ENCODE measurements around the gene TTC1.

The TTC1 gene

DNA sequence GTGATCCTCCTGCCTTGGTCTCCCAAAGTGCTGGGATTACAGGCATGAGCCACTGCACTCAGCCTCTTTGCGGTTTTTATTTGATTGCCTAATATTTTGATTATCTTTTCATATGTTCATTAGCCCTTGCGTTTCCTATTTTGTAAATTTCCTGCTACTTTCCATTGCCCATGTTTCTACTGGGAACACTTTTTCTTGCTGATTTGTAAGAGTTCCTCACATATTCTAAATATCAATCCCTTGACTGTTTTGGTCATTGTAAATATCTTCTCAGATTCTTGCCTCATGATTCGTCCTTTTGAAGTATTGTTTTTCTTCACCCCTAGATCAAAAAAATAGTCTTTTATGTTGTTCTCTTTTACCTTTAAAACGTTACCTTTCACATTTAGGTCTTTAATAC, 37.9 kb upstream of the TTC1 start:
- no peak for ATAC-seq
- TF ChIP-seq, protein P1, sequence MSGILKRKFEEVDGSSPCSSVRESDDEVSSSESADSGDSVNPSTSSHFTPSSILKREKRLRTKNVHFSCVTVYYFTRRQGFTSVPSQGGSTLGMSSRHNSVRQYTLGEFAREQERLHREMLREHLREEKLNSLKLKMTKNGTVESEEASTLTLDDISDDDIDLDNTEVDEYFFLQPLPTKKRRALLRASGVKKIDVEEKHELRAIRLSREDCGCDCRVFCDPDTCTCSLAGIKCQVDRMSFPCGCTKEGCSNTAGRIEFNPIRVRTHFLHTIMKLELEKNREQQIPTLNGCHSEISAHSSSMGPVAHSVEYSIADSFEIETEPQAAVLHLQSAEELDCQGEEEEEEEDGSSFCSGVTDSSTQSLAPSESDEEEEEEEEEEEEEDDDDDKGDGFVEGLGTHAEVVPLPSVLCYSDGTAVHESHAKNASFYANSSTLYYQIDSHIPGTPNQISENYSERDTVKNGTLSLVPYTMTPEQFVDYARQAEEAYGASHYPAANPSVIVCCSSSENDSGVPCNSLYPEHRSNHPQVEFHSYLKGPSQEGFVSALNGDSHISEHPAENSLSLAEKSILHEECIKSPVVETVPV (CRISPR knock-in tag; IDR thresholded peaks at IDR 0.05) = no peak
- TF ChIP-seq BACH2 (CRISPR knock-in tag; IDR thresholded peaks at IDR 0.05; ENCODE audit: borderline replicate concordance) (no peak), ZNF70 (CRISPR knock-in tag; IDR thresholded peaks at IDR 0.05) (no peak), TOX (CRISPR knock-in tag; IDR thresholded peaks at IDR 0.05; ENCODE audit: borderline replicate concordance) (no peak), ARNTL (CRISPR knock-in tag; IDR thresholded peaks at IDR 0.05; ENCODE audit: borderline replicate concordance, low read depth) (no peak), ISL1 (CRISPR knock-in tag; IDR thresholded peaks at IDR 0.05) (no peak), ZFP30 (CRISPR knock-in tag; IDR thresholded peaks at IDR 0.05) (no peak), ZFP3 (CRISPR knock-in tag; IDR thresholded peaks at IDR 0.05) (no peak), ESRRG (CRISPR knock-in tag; IDR thresholded peaks at IDR 0.05) (no peak), CSDC2 (CRISPR knock-in tag; IDR thresholded peaks at IDR 0.05) (no peak), SNAI2 (CRISPR knock-in tag; IDR thresholded peaks at IDR 0.05) (no peak), ZC3H10 (CRISPR knock-in tag; IDR thresholded peaks at IDR 0.05) (no peak), ZNF8 (CRISPR knock-in tag; IDR thresholded peaks at IDR 0.05) (no peak), OSR1 (CRISPR knock-in tag; IDR thresholded peaks at IDR 0.05) (no peak), ZNF565 (CRISPR knock-in tag; conservative IDR thresholded peaks at IDR 0.05; ENCODE audit: low read depth) (no peak), RARB (CRISPR knock-in tag; IDR thresholded peaks at IDR 0.05) (no peak)
- TF ChIP-seq, protein P2, sequence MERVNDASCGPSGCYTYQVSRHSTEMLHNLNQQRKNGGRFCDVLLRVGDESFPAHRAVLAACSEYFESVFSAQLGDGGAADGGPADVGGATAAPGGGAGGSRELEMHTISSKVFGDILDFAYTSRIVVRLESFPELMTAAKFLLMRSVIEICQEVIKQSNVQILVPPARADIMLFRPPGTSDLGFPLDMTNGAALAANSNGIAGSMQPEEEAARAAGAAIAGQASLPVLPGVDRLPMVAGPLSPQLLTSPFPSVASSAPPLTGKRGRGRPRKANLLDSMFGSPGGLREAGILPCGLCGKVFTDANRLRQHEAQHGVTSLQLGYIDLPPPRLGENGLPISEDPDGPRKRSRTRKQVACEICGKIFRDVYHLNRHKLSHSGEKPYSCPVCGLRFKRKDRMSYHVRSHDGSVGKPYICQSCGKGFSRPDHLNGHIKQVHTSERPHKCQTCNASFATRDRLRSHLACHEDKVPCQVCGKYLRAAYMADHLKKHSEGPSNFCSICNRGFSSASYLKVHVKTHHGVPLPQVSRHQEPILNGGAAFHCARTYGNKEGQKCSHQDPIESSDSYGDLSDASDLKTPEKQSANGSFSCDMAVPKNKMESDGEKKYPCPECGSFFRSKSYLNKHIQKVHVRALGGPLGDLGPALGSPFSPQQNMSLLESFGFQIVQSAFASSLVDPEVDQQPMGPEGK (CRISPR knock-in tag; IDR thresholded peaks at IDR 0.05; ENCODE audit: borderline replicate concordance) = no peak
- TF ChIP-seq, protein P3, sequence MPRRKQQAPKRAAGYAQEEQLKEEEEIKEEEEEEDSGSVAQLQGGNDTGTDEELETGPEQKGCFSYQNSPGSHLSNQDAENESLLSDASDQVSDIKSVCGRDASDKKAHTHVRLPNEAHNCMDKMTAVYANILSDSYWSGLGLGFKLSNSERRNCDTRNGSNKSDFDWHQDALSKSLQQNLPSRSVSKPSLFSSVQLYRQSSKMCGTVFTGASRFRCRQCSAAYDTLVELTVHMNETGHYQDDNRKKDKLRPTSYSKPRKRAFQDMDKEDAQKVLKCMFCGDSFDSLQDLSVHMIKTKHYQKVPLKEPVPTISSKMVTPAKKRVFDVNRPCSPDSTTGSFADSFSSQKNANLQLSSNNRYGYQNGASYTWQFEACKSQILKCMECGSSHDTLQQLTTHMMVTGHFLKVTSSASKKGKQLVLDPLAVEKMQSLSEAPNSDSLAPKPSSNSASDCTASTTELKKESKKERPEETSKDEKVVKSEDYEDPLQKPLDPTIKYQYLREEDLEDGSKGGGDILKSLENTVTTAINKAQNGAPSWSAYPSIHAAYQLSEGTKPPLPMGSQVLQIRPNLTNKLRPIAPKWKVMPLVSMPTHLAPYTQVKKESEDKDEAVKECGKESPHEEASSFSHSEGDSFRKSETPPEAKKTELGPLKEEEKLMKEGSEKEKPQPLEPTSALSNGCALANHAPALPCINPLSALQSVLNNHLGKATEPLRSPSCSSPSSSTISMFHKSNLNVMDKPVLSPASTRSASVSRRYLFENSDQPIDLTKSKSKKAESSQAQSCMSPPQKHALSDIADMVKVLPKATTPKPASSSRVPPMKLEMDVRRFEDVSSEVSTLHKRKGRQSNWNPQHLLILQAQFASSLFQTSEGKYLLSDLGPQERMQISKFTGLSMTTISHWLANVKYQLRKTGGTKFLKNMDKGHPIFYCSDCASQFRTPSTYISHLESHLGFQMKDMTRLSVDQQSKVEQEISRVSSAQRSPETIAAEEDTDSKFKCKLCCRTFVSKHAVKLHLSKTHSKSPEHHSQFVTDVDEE (CRISPR knock-in tag; IDR thresholded peaks at IDR 0.05) = no peak
- TF ChIP-seq, protein P4, sequence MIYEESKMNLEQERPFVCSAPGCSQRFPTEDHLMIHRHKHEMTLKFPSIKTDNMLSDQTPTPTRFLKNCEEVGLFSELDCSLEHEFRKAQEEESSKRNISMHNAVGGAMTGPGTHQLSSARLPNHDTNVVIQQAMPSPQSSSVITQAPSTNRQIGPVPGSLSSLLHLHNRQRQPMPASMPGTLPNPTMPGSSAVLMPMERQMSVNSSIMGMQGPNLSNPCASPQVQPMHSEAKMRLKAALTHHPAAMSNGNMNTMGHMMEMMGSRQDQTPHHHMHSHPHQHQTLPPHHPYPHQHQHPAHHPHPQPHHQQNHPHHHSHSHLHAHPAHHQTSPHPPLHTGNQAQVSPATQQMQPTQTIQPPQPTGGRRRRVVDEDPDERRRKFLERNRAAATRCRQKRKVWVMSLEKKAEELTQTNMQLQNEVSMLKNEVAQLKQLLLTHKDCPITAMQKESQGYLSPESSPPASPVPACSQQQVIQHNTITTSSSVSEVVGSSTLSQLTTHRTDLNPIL (CRISPR knock-in tag; IDR thresholded peaks at IDR 0.05; ENCODE audit: low read depth) = no peak

DNA sequence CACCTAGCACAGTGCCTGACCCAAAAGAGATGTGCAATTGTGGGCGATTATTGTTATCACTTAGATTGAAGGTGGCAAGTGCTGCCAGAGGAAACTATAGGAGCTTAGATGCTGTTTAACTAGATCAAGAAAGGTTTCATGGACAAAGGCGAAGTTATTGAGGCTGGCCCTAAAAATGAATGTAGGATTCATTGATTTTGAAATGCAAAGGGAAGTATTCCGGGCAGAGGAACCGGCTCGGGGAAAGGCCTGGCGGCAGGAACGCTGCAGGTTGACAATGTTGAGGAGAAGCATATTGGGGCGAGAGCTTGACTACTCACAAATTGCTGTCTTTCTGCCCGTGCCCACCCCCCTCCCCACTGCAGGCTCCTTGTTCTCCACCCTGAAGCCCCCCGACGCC, 37.4 kb upstream of the TTC1 start:
- TF ChIP-seq ZC3H10 (CRISPR knock-in tag; IDR thresholded peaks at IDR 0.05) = no peak
- no peak for TF ChIP-seq SNAI2 (CRISPR knock-in tag; IDR thresholded peaks at IDR 0.05)
- TF ChIP-seq ZFP30 (CRISPR knock-in tag; IDR thresholded peaks at IDR 0.05) = no peak
- no peak for TF ChIP-seq TOX (CRISPR knock-in tag; IDR thresholded peaks at IDR 0.05; ENCODE audit: borderline replicate concordance)
- TF ChIP-seq, protein P4 (CRISPR knock-in tag; IDR thresholded peaks at IDR 0.05; ENCODE audit: low read depth) = no peak
- no peak for TF ChIP-seq PPARA (CRISPR knock-in tag; IDR thresholded peaks at IDR 0.05; ENCODE audit: borderline replicate concordance)
- TF ChIP-seq, protein P3 (CRISPR knock-in tag; IDR thresholded peaks at IDR 0.05) = no peak
- no peak for TF ChIP-seq ESRRG (CRISPR knock-in tag; IDR thresholded peaks at IDR 0.05)
- TF ChIP-seq CSDC2 (CRISPR knock-in tag; IDR thresholded peaks at IDR 0.05) = no peak
- no peak for TF ChIP-seq ISL1 (CRISPR knock-in tag; IDR thresholded peaks at IDR 0.05)
- TF ChIP-seq ZNF8 (CRISPR knock-in tag; IDR thresholded peaks at IDR 0.05) = no peak
- no peak for ATAC-seq
